Stimulated activated CD4-positive, alpha-beta T cell treated with anti-CD3 and anti-CD28 coated beads, Interleukin-1b, Interleukin-23, amount 100 ng/mL, for 1 hour (primary cell): ENCODE results near the gene PROSER1.
"Not testable (repeated sequence)": the region's sequence is repeated elsewhere in the genome, so short reads cannot be mapped to it uniquely, and the experiment has no call there.

Experiments
- DNase-seq, 2 donors: peaks; one replicate each; pipeline ENCODE4 v3.0.0-alpha.2; 2020; ENCODE audit warnings: low read depth in 2 of 2

PROSER1 gene

GRCh38 chr13:39025433-39025839 lies 12.5 kb downstream of the PROSER1 start:
- DNase-seq = no peak

GRCh38 chr13:39023761-39024160 lies 14.1 kb downstream of the PROSER1 start:
- no peak for DNase-seq

- DNase-seq = no peak
These were observed 14.6 kb downstream of the PROSER1 start for GRCh38 chr13:39023316-39023715.

GRCh38 chr13:39020853-39021462 lies 16.9 kb downstream of the PROSER1 start:
- DNase-seq = no peak

GRCh38 chr13:39016787-39017186 lies 21.1 kb downstream of the PROSER1 start:
- no peak for DNase-seq

GRCh38 chr13:39016087-39016486 lies 21.8 kb downstream of the PROSER1 start:
- DNase-seq = no peak

- no peak for DNase-seq
These were observed 24.4 kb downstream of the PROSER1 start for GRCh38 chr13:39013462-39013861.

- no peak for DNase-seq
These were observed 25.3 kb downstream of the PROSER1 start for GRCh38 chr13:39012608-39013007.

- not testable (repeated sequence) for DNase-seq
These were observed 31.3 kb downstream of the PROSER1 start for GRCh38 chr13:39006371-39007111.

GRCh38 chr13:38998739-38999138 lies 39.1 kb downstream of the PROSER1 start:
- no peak for DNase-seq

GRCh38 chr13:38993381-38993780 lies 44.5 kb downstream of the PROSER1 start:
- DNase-seq = no peak

- DNase-seq = no peak
These were observed 47.2 kb downstream of the PROSER1 start, which contains the start of gene STOML3 for GRCh38 chr13:38990693-38991092. STOML3 (minus strand) TSS chr13:38990831; CDS start chr13:38990721, 110 bp downstream.

GRCh38 chr13:38981096-38981495 lies 56.8 kb downstream of the PROSER1 start:
- DNase-seq = no peak

GRCh38 chr13:38980750-38981078 lies 57.2 kb downstream of the PROSER1 start:
- DNase-seq = no peak

GRCh38 chr13:38979891-38980749 lies 57.8 kb downstream of the PROSER1 start:
- no peak for DNase-seq

GRCh38 chr13:38970380-38971051 lies 67.4 kb downstream of the PROSER1 start:
- no peak for DNase-seq

- DNase-seq = no peak
These were observed 68.7 kb downstream of the PROSER1 start for GRCh38 chr13:38969187-38969586.

GRCh38 chr13:38967446-38967845 lies 70.4 kb downstream of the PROSER1 start:
- no peak for DNase-seq

- DNase-seq = no peak
These were observed 72.6 kb downstream of the PROSER1 start for GRCh38 chr13:38965281-38965680.

GRCh38 chr13:38960175-38960574 lies 77.7 kb downstream of the PROSER1 start:
- DNase-seq = no peak
